NCI-H2107 treated with DMSO at 0.1 percent for 48 hours (cell line): ENCODE measurements around the gene GLYATL1.

Experiments used
- DNase-seq: peaks from one replicate; lab custom pipeline; 2025; ENCODE audit not compliant: unreplicated experiment; lab: John Stamatoyannopoulos, UW

Gene GLYATL1

GRCh38 chr11:58926251-58926650 lies 13.0 kb upstream of the GLYATL1 start:
- DNase-seq: no peak

- no peak for DNase-seq
These were observed 12.6 kb upstream of the GLYATL1 start for GRCh38 chr11:58926695-58927094.

GRCh38 chr11:58927393-58928106 lies 11.7 kb upstream of the GLYATL1 start:
- DNase-seq: no peak

GRCh38 chr11:58928107-58928499 lies 11.2 kb upstream of the GLYATL1 start:
- DNase-seq: no peak

- DNase-seq: no peak
These were observed 10.6 kb upstream of the GLYATL1 start for GRCh38 chr11:58928691-58929090.

GRCh38 chr11:58930926-58931325 lies 8.4 kb upstream of the GLYATL1 start:
- no peak for DNase-seq

- DNase-seq: no peak
These were observed 5.6 kb upstream of the GLYATL1 start for GRCh38 chr11:58933661-58934060.

- no peak for DNase-seq
These were observed 4.3 kb upstream of the GLYATL1 start for GRCh38 chr11:58934945-58935513.

- no peak for DNase-seq
These were observed 890 bp upstream of the GLYATL1 start for GRCh38 chr11:58938398-58938797.

GRCh38 chr11:58940028-58940427 lies 740 bp downstream of the GLYATL1 start:
- DNase-seq: no peak

GRCh38 chr11:58941838-58942237 lies 2.5 kb downstream of the GLYATL1 start:
- no peak for DNase-seq

- no peak for DNase-seq
These were observed 6.4 kb downstream of the GLYATL1 start for GRCh38 chr11:58945663-58946062.

- no peak for DNase-seq
These were observed 9.9 kb downstream of the GLYATL1 start for GRCh38 chr11:58949184-58949583.

- no peak for DNase-seq
These were observed 18.6 kb downstream of the GLYATL1 start for GRCh38 chr11:58957922-58958321.

- DNase-seq: no peak
These were observed 19.2 kb downstream of the GLYATL1 start for GRCh38 chr11:58958500-58958899.

GRCh38 chr11:58963551-58964104 lies 24.3 kb downstream of the GLYATL1 start:
- DNase-seq: no peak

GRCh38 chr11:58965246-58965985 lies 26.1 kb downstream of the GLYATL1 start:
- DNase-seq: no peak

- no peak for DNase-seq
These were observed 29.0 kb downstream of the GLYATL1 start for GRCh38 chr11:58968251-58968711.

- no peak for DNase-seq
These were observed 38.2 kb downstream of the GLYATL1 start for GRCh38 chr11:58977470-58977869.

- DNase-seq: no peak
These were observed 39.9 kb downstream of the GLYATL1 start for GRCh38 chr11:58979222-58979621.

GRCh38 chr11:58980159-58980843 lies 41.0 kb downstream of the GLYATL1 start:
- no peak for DNase-seq
